ENCODE measurements around the gene CYBA.

CYBA gene

GRCh38 chr16:88656291-88656980 is 5.6 kb upstream of the CYBA start:
- H3K4me3 ChIP-seq (replicated peaks in 1 of 2; ENCODE audit: low read depth in 2 of 2, low read length in 2 of 2) = no peak overlapping the region
- no peak for TF ChIP-seq CTCF (IDR thresholded peaks at IDR 0.05; ENCODE audit: low read depth, low read length)

GRCh38 chr16:88655733-88656281 is 5.0 kb upstream of the CYBA start:
- no peak overlapping the region for H3K4me3 ChIP-seq (replicated peaks in 1 of 2; ENCODE audit: low read depth in 2 of 2, low read length in 2 of 2)
- TF ChIP-seq CTCF (IDR thresholded peaks at IDR 0.05; ENCODE audit: low read depth, low read length) = no peak
- no peak for DNase-seq (ENCODE audit: low read depth in 2 of 2)

More at GRCh38 chr16:88656291-88656980, 5.6 kb upstream of the CYBA start:
- DNase-seq (ENCODE audit: low read depth in 2 of 2) = no peak

- no peak for TF ChIP-seq CTCF (IDR thresholded peaks at IDR 0.05; ENCODE audit: low read depth, low read length)
- no peak for DNase-seq (ENCODE audit: low read depth in 2 of 2)
- no peak overlapping the region for H3K4me3 ChIP-seq (replicated peaks in 1 of 2; ENCODE audit: low read depth in 2 of 2, low read length in 2 of 2)
Observed at GRCh38 chr16:88655053-88655732, 4.3 kb upstream of the CYBA start.

GRCh38 chr16:88654363-88655052 is 3.7 kb upstream of the CYBA start:
- no peak overlapping the region for H3K4me3 ChIP-seq (replicated peaks in 1 of 2; ENCODE audit: low read depth in 2 of 2, low read length in 2 of 2)
- no peak for DNase-seq (ENCODE audit: low read depth in 2 of 2)
- no peak for TF ChIP-seq CTCF (IDR thresholded peaks at IDR 0.05; ENCODE audit: low read depth, low read length)

- TF ChIP-seq CTCF (IDR thresholded peaks at IDR 0.05; ENCODE audit: low read depth, low read length) = no peak
- no peak overlapping the region for H3K4me3 ChIP-seq (replicated peaks in 1 of 2; ENCODE audit: low read depth in 2 of 2, low read length in 2 of 2)
- DNase-seq (ENCODE audit: low read depth in 2 of 2) = no peak
Observed at GRCh38 chr16:88653596-88654362, 2.9 kb upstream of the CYBA start.

- no peak for TF ChIP-seq CTCF (IDR thresholded peaks at IDR 0.05; ENCODE audit: low read depth, low read length)
- no peak for DNase-seq (ENCODE audit: low read depth in 2 of 2)
- no peak overlapping the region for H3K4me3 ChIP-seq (replicated peaks in 1 of 2; ENCODE audit: low read depth in 2 of 2, low read length in 2 of 2)
Observed at GRCh38 chr16:88653101-88653500, 2.2 kb upstream of the CYBA start.

Measured in cardiac fibroblast (primary cell).